ENCODE results near the gene RAPGEF1.

GRCh38 chr9:131623655-131624330 lies 116.1 kb downstream of the RAPGEF1 start:
- TF ChIP-seq CTCF (conservative IDR thresholded peaks at IDR 0.05; ENCODE audit: low read length) (no peak), EZH2phosphoT487 (IDR thresholded peaks at IDR 0.05; ENCODE audit: borderline replicate concordance, low read depth, low read length) (no peak)
